ENCODE results near the gene CENPW.

DNA sequence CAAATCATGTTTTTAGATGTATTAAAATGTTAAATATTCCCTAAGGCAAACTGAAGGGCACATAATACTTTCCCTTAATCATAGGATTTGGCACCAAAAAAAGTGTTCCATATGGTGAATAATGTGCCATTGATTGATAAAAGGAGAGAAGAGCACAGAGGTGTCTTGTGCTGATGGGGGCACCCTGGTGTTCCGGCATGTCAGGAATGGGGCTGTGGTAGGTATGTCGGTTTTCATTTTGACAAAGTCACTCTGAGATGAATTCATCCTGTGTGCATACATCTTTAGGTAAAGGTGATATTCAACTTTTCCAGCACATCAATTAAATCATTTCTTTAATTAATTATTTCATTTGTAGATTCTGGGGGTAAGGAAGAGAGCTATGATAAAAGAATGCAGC, 36.8 kb downstream of the CENPW start:
- TF ChIP-seq, protein P1, sequence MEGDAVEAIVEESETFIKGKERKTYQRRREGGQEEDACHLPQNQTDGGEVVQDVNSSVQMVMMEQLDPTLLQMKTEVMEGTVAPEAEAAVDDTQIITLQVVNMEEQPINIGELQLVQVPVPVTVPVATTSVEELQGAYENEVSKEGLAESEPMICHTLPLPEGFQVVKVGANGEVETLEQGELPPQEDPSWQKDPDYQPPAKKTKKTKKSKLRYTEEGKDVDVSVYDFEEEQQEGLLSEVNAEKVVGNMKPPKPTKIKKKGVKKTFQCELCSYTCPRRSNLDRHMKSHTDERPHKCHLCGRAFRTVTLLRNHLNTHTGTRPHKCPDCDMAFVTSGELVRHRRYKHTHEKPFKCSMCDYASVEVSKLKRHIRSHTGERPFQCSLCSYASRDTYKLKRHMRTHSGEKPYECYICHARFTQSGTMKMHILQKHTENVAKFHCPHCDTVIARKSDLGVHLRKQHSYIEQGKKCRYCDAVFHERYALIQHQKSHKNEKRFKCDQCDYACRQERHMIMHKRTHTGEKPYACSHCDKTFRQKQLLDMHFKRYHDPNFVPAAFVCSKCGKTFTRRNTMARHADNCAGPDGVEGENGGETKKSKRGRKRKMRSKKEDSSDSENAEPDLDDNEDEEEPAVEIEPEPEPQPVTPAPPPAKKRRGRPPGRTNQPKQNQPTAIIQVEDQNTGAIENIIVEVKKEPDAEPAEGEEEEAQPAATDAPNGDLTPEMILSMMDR (optimal IDR thresholded peaks at IDR 0.05 in 1 of 3, IDR thresholded peaks at IDR 0.05 in 1 of 3, conservative IDR thresholded peaks at IDR 0.05 in 1 of 3; ENCODE audit: extremely low read depth in 1 of 3, insufficient read depth in 2 of 3, low read length in 3 of 3): no peak
- no peak for TF ChIP-seq EZH2 (IDR thresholded peaks at IDR 0.05; ENCODE audit: low read length)

Measured in keratinocyte (primary cell).